Right hindlimb (tissue), 1 donor: ENCODE results near the gene PDILT.
"Not testable (repeated sequence)": the region's sequence is repeated elsewhere in the genome, so short reads cannot be mapped to it uniquely, and the experiment has no call there.

ENCODE experiments used
- DNase-seq: peaks from one replicate; pipeline ENCODE4 v3.0.0-alpha.2; 2018

The PDILT gene

DNA sequence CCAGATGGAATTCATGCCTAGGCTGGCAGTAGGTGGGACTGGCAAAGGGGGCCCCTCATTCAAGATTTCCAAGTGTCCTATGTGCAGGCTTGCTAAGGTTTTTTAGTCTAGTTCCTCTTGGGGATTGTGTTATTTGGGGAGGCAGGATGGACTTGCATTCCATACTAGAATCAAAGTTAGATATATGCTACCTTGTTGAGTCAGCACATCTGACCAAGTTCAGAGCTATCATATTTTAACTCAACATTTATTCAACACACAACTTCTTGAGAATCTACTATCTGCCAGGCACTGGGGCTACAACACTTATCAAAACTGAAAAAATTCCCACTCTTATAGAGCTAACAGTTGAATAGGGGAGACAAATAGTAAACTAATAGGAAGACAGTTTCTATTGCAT is 83.9 kb downstream of the PDILT start:
- DNase-seq, result no peak

DNA sequence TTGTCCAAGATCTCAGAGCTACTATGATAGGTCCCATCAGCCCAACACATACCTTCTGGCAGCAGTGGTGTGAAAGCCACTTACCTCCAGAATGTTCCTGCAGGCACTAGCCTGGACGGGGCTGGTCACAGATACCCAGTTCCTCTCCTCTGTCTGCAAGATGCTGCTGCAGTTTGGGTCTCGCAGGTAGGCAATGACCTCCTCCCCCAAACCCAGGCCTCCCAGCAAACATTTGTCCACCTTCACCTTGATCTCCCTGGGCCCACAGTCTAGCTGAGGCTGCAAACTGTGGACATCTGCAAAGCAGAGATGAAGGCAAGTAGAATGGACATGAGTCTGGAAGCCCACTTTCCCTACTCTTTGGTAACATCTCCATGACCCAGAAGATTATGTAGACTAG is 84.4 kb downstream of the PDILT start:
- no peak for DNase-seq

DNA sequence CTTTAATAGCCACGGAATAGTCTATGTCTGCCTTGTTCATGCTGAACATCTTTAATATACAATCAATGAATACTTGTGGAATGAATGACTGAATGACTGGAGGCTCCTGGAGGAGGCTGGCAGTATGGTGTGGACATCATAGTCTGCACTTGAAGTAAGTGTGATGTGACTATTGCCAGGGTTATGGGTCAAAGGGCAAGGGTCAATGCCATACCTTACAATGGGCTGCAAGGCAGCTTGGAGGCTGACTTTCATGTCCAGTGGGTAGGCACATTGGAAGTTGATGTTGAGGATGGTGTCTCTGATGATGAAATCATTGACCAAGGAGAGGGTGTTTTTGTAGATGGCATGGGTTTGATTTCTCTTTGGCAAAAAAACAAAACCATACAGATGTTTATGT is 85.1 kb downstream of the PDILT start:
- DNase-seq, result no peak

- DNase-seq, result no peak
Observed at GRCh38 chr16:20318437-20318836, 86.1 kb downstream of the PDILT start.

- DNase-seq, result no peak
Observed at GRCh38 chr16:20318006-20318405, 86.5 kb downstream of the PDILT start.

DNA sequence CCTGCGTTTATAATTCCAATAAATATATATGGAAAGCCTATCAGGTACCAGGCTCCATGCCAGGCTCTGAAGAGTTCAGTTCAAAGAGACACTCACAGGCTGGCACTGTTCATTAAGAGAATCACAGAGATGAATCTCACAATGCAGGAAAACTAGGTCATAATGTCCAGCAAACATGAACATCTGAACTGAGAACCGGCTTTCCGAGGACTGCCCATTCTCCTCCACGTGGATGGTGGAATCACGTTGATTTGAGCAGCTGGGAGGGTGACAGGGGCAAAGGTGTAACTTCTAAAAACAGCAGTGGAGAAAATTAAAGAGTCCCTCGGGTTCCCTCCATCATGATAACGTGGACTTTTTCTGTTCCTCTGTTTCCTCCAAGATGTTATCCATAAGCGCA is 87.4 kb downstream of the PDILT start:
- DNase-seq, result no peak

DNA sequence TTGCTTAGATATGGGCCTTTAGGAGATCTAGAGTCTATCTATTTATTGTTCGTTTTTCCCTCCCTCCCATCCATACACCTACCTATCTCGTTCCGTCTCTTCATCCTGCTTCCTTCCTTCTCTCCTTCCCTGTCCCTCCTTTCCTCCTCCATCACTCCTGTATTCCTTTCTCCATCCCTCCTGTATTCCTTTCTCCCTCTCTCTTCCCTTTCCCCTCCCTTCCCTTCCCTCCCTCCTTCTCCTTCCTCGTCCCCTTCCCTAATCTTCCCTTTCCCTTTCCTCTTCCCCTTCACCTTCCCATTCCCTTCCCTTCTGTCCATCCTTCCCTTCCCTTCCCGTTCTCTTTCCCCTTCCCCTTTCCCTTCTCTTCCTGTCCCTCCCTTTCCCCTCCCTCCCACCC is 87.8 kb downstream of the PDILT start:
- DNase-seq, result no peak

DNA sequence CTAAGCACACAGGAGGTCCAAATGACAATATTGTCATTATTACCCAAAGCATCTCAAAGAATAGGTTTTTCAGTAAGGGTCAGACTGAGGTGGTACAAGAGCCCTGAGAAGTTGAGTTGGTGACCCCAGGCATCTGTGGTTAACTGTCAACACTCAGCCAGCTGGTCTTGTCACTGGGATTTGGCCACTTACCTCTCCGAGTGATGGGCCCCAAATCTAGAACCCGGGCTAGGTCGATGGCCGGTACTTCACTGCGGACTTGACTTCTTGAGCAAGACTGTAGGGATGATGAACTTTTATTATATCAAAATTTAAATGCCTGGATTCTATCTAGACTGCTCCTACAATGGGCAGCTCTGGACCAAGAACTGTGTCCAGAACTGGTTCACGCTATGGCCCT is 88.8 kb downstream of the PDILT start:
- DNase-seq, result no peak

DNA sequence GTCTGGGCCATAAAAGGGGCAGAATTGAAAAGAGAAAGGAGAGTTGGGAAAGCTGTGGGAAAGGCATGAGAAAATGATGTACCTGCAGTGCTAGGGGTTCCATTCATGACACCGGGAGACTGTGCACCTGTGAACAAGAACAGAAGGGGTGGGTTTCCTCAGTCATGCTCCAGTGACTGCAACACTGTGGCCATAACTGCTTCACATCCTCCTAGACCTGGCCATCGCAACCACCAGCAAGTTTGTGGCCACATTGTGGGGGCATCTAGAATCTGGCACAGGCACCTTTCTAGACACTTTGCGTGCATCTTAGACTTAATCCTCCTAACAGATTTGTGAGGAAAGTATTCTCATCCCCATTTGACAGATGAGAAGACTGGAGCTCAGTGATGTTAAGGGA is 90.0 kb downstream of the PDILT start:
- DNase-seq, result no peak

- DNase-seq, result no peak
Observed at GRCh38 chr16:20313741-20314140, 90.8 kb downstream of the PDILT start.

GRCh38 chr16:20312536-20313095 is 91.9 kb downstream of the PDILT start:
- DNase-seq, result not testable (repeated sequence)

- DNase-seq, result no peak
Observed at GRCh38 chr16:20311548-20311947, 93.0 kb downstream of the PDILT start.

- no peak for DNase-seq
Observed at GRCh38 chr16:20310421-20311395, 93.8 kb downstream of the PDILT start.

GRCh38 chr16:20309786-20310185 is 94.8 kb downstream of the PDILT start:
- DNase-seq, result no peak
